Measurements from ENCODE around the gene GBGT1.
"Not testable (repeated sequence)": the region's sequence is repeated elsewhere in the genome, so short reads cannot be mapped to it uniquely, and the experiment has no call there.

Gene GBGT1

GRCh38 chr9:133195029-133195428 lies 31.3 kb upstream of the GBGT1 start:
- no peak for DNase-seq (ENCODE audit: low spot score)

- no peak for DNase-seq (ENCODE audit: low spot score)
These were observed 30.9 kb upstream of the GBGT1 start for GRCh38 chr9:133194597-133194996.

- DNase-seq (ENCODE audit: low spot score): no peak
These were observed 28.3 kb upstream of the GBGT1 start for GRCh38 chr9:133191989-133192388.

GRCh38 chr9:133189826-133190225 lies 26.1 kb upstream of the GBGT1 start:
- DNase-seq (ENCODE audit: low spot score): no peak

GRCh38 chr9:133188843-133189180 lies 25.1 kb upstream of the GBGT1 start:
- DNase-seq (ENCODE audit: low spot score): no peak

- DNase-seq (ENCODE audit: low spot score): no peak
These were observed 24.5 kb upstream of the GBGT1 start for GRCh38 chr9:133188006-133188842.

- no peak for DNase-seq (ENCODE audit: low spot score)
These were observed 23.9 kb upstream of the GBGT1 start for GRCh38 chr9:133187561-133188005.

GRCh38 chr9:133186736-133187135 lies 23.0 kb upstream of the GBGT1 start:
- DNase-seq (ENCODE audit: low spot score): no peak

- DNase-seq (ENCODE audit: low spot score): peak; percentile 75
These were observed 21.3 kb upstream of the GBGT1 start for GRCh38 chr9:133184971-133185370.

- no peak for DNase-seq (ENCODE audit: low spot score)
These were observed 18.4 kb upstream of the GBGT1 start for GRCh38 chr9:133182151-133182550.

- DNase-seq (ENCODE audit: low spot score): no peak
These were observed 17.8 kb upstream of the GBGT1 start for GRCh38 chr9:133181561-133181960.

GRCh38 chr9:133180953-133181352 lies 17.2 kb upstream of the GBGT1 start:
- DNase-seq (ENCODE audit: low spot score): no peak

- DNase-seq (ENCODE audit: low spot score): no peak
These were observed 9.3 kb upstream of the GBGT1 start for GRCh38 chr9:133173056-133173455.

- DNase-seq (ENCODE audit: low spot score): no peak
These were observed 7.6 kb upstream of the GBGT1 start for GRCh38 chr9:133171161-133171961.

GRCh38 chr9:133170716-133171115 lies 7.0 kb upstream of the GBGT1 start:
- DNase-seq (ENCODE audit: low spot score): no peak

- not testable (repeated sequence) for DNase-seq (ENCODE audit: low spot score)
These were observed 6.0 kb upstream of the GBGT1 start for GRCh38 chr9:133169687-133170086.

GRCh38 chr9:133169102-133169501 lies 5.4 kb upstream of the GBGT1 start:
- no peak for DNase-seq (ENCODE audit: low spot score)

GRCh38 chr9:133168432-133168831 lies 4.7 kb upstream of the GBGT1 start:
- DNase-seq (ENCODE audit: low spot score): no peak

- DNase-seq (ENCODE audit: low spot score): no peak
These were observed 4.1 kb upstream of the GBGT1 start for GRCh38 chr9:133167769-133168168.

GRCh38 chr9:133167096-133167730 lies 3.5 kb upstream of the GBGT1 start:
- DNase-seq (ENCODE audit: low spot score): no peak

- no peak for DNase-seq (ENCODE audit: low spot score)
These were observed 2.7 kb upstream of the GBGT1 start for GRCh38 chr9:133166392-133166791.

GRCh38 chr9:133165452-133165730 lies 1.7 kb upstream of the GBGT1 start:
- DNase-seq (ENCODE audit: low spot score): no peak

- no peak for DNase-seq (ENCODE audit: low spot score)
These were observed 477 bp upstream of the GBGT1 start for GRCh38 chr9:133164191-133164590.

Measured in AG08395 (cell line).